Mesendoderm (in vitro differentiated cells): ENCODE measurements around the gene CENPM.

Experiments
- DNase-seq: peaks from one replicate; pipeline ENCODE4 v3.0.0; 2013
- H2AK5ac ChIP-seq: 2 replicates; pipeline ENCODE4 v1.6.1; 2013; ENCODE audit warnings: low read length, inconsistent platforms
- H2BK120ac ChIP-seq: 2 replicates; pipeline ENCODE4 v1.6.1; 2013; ENCODE audit warnings: low read depth, mild to moderate bottlenecking, low read length, moderate library complexity, mixed read lengths
- H2BK15ac ChIP-seq: replicated peaks from 2 replicates; pipeline ENCODE4 v1.6.1; 2013; ENCODE audit warnings: low read depth, mild to moderate bottlenecking, moderate library complexity
- H2BK5ac ChIP-seq: 2 replicates; pipeline ENCODE4 v1.6.1; 2013; ENCODE audit warnings: low read length, inconsistent platforms
- H3K18ac ChIP-seq: 2 replicates; pipeline ENCODE4 v1.6.1; 2013; ENCODE audit warnings: mild to moderate bottlenecking, low read length, mixed read lengths
- H3K23ac ChIP-seq: one replicate; pipeline ENCODE4 v1.6.1; 2013; ENCODE audit warnings: low read length
- H3K27ac ChIP-seq: 2 replicates; pipeline ENCODE4 v1.5.1; 2013; ENCODE audit warnings: low read depth, mild to moderate bottlenecking, inconsistent platforms, low read length, moderate library complexity
- H3K27me3 ChIP-seq: 2 replicates; pipeline ENCODE4 v1.6.1; 2013; ENCODE audit warnings: low read length, control low read depth, mild to moderate bottlenecking, inconsistent platforms; ENCODE audit not compliant: insufficient read depth, poor library complexity
- H3K36me3 ChIP-seq: 2 replicates; pipeline ENCODE4 v1.6.1; 2013; ENCODE audit warnings: low read length, inconsistent platforms; ENCODE audit not compliant: control insufficient read depth, insufficient read depth
- H3K4ac ChIP-seq: one replicate; pipeline ENCODE4 v1.6.1; 2013; ENCODE audit warnings: low read depth, mild to moderate bottlenecking, low read length, moderate library complexity
- H3K4me1 ChIP-seq: 2 replicates; pipeline ENCODE4 v1.6.1; 2013; ENCODE audit warnings: low read depth, low read length, inconsistent platforms; ENCODE audit not compliant: control insufficient read depth
- H3K4me2 ChIP-seq: 2 replicates; pipeline ENCODE4 v1.6.1; 2013; ENCODE audit warnings: low read length
- H3K4me3 ChIP-seq: 2 replicates; pipeline ENCODE4 v1.5.1; 2013; ENCODE audit warnings: mild to moderate bottlenecking, low read length
- H3K56ac ChIP-seq: one replicate; pipeline ENCODE4 v1.6.1; 2013; ENCODE audit warnings: low read length
- H3K79me1 ChIP-seq: 2 replicates; pipeline ENCODE4 v1.6.1; 2013; ENCODE audit warnings: low read length, inconsistent platforms
- H3K79me2 ChIP-seq: 2 replicates; pipeline ENCODE4 v1.6.1; 2013; ENCODE audit warnings: mild to moderate bottlenecking, low read length; ENCODE audit not compliant: control insufficient read depth, insufficient read depth
- H3K9ac ChIP-seq: 2 replicates; pipeline ENCODE4 v1.6.1; 2013; ENCODE audit warnings: low read length, inconsistent platforms
- H4K5ac ChIP-seq: one replicate; pipeline ENCODE4 v1.6.1; 2013; ENCODE audit warnings: low read length
- H4K8ac ChIP-seq: one replicate; pipeline ENCODE4 v1.6.1; 2013; ENCODE audit warnings: low read depth, mild to moderate bottlenecking, control low read depth, low read length, moderate library complexity
- WGBS: extraction: QIAGEN DNeasy Blood & Tissue Kit; methylation state at CpG from one replicate; pipeline ENCODE4 v1.1.7; 2013; ENCODE audit warnings: low lambda C conversion rate, missing lambda C conversion rate; ENCODE audit not compliant: insufficient coverage; ENCODE audit errors: extremely low coverage; 5-methylcytosine and 5-hydroxymethylcytosine counted together
- small RNA-seq: library from polyadenylated mRNA; stranded (forward); fragments of <200 nt; extraction: miRNeasy Mini kit (QIAGEN cat#:217004); gene quantifications from one replicate; pipeline ENCODE3, GENCODE V24; 2013; ENCODE audit not compliant: insufficient read depth

CENPM gene

DNA sequence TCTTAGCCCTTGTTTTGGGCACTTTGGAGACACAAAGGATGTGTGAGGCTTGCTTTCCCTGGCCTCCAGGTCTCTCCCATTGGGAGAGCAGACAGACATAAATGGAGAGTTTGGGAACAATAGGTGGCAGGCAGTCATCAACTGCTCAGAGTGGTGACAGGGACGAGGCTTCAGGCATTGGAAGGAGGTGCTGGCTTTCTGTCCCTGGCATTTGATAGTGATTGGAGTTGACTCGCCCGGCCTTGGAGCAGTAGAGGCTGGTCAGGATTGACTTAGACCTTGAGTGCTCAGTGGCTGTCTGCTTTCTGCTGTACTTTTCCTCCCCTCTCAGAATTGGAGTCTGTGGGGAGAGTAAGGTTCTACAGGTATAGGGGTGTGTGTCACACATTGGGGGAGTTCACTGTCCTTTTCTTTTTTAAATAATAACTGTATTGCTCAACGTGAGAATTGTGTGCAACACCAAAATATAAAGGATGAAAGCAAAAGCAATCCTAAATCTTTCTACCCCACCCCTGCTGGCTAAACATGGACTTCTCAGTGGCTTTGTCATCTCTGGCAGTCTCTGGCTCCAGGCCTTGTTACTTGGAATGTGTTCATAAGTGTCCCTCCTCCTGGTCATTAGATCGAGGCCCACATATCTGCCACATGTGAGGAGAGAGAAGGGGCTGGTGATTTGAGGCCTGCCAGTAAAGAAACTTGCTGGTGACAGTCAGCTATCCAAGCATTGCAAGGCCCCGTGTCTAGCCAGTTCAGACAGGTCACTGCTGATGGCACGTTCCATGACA lies 53.2 kb downstream of the CENPM start:
- Histone ChIP-seq H4K8ac (no peak overlapping the region), H3K4me2 (no peak overlapping the region), H2BK5ac (no peak overlapping the region), H4K5ac (no peak overlapping the region), H3K4me3 (no peak overlapping the region), H3K27me3 (no peaks in the 10 kb centered on the region), H3K9ac (no peak overlapping the region), H2BK120ac (no peak overlapping the region), H2AK5ac (no peak overlapping the region), H3K79me2 (no peaks in the 10 kb centered on the region), H3K4ac (no peak overlapping the region), H3K23ac (no peak overlapping the region), H2BK15ac (no peak overlapping the region), H3K18ac (no peak overlapping the region), H3K56ac (no peak overlapping the region), H3K27ac (no peak overlapping the region), H3K79me1 (no peaks in the 10 kb centered on the region), H3K36me3 (peaks cover 19% of the 10 kb centered on the region), H3K4me1 (no peaks in the 10 kb centered on the region)
- no CpG with 5 or more reads among the region's 7 CpGs for WGBS
- no peak for DNase-seq

GRCh38 chr22:41892721-41893120 lies 54.2 kb downstream of the CENPM start:
- Histone ChIP-seq H3K27ac (no peak overlapping the region), H3K56ac (no peak overlapping the region), H3K23ac (no peak overlapping the region), H3K4me1 (no peaks in the 10 kb centered on the region), H2AK5ac (no peak overlapping the region), H3K9ac (no peak overlapping the region), H2BK15ac (no peak overlapping the region), H3K4me2 (no peak overlapping the region), H4K5ac (no peak overlapping the region), H3K4me3 (no peak overlapping the region), H3K79me2 (no peaks in the 10 kb centered on the region), H3K4ac (no peak overlapping the region), H2BK5ac (no peak overlapping the region), H3K79me1 (no peaks in the 10 kb centered on the region), H4K8ac (no peak overlapping the region), H3K18ac (no peak overlapping the region), H3K27me3 (no peaks in the 10 kb centered on the region), H3K36me3 (peaks cover 17% of the 10 kb centered on the region), H2BK120ac (no peak overlapping the region)
- no CpG with 5 or more reads among the region's 4 CpGs for WGBS
- DNase-seq, result no peak

DNA sequence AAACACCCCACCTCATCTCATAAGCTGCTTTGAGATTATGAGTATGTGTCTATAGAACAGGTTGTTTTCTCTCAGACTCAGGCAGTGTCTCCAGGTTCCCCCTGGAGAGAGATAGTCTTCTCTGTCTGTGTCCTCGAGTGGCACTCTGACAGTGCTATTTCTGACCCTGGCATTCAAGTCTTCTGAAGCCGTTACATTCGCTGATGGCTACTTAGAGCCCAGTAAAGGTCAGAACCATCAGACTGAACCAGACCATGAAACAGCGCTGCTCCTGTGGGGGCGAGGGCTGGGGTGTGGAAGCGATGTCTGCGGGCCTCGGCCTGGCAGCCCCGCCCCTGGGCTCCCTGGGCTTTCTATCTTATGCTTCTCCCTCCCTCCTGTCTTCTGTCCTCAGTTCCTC lies 55.5 kb downstream of the CENPM start:
- Histone ChIP-seq H2BK120ac (no peak overlapping the region), H3K27me3 (no peaks in the 10 kb centered on the region), H3K4me2 (no peak overlapping the region), H3K18ac (no peak overlapping the region), H3K23ac (no peak overlapping the region), H3K79me1 (no peaks in the 10 kb centered on the region), H3K27ac (no peak overlapping the region), H4K8ac (no peak overlapping the region), H3K56ac (no peak overlapping the region), H4K5ac (no peak overlapping the region), H3K4me3 (no peak overlapping the region), H3K79me2 (no peaks in the 10 kb centered on the region), H2AK5ac (no peak overlapping the region), H3K4ac (no peak overlapping the region), H3K36me3 (peaks cover 11% of the 10 kb centered on the region), H3K9ac (no peak overlapping the region), H2BK15ac (no peak overlapping the region), H3K4me1 (no peaks in the 10 kb centered on the region), H2BK5ac (no peak overlapping the region)
- no CpG with 5 or more reads among the region's 9 CpGs for WGBS
- no peak for DNase-seq

Small RNAs within 50 kb of the gene (small RNA-seq; reads per million reads assigned to genes)
- gene MIR33A, result 92.1 reads per million, percentile 96 among the genes with 10 or more reads in this experiment
